A204.1 (cell line): ENCODE results near the gene TTC39B.
A peak's percentile ranks its signal among the peaks of the same experiment; 100 is the strongest.

Experiments
- FAIRE-seq: peaks from 2 replicates; lab custom pipeline; 2012; peaks lifted over from hg19 to GRCh38; lab: Jason Lieb, UNC

TTC39B gene

DNA sequence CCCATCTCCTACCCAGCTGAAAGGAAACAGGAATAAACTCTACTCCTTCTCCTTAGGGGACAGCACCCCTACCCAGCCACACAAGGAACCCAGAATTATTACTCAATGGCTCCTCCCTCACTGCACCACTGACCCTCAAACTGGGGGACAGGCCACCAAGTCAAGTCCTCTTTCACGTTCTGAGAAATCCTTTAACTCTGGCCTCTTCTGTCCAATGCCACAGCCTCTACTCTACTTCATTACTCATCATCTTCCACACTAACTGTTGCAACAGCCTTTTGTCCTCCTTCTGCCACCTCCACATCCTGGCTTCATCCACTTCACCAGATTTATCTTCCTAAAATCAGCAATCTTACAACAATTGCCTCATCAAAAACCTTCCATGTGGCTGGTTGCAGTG, 6.8 kb downstream of the TTC39B start:
- FAIRE-seq = no peak

GRCh38 chr9:15299374-15299939, 7.6 kb downstream of the TTC39B start:
- FAIRE-seq = no peak

DNA sequence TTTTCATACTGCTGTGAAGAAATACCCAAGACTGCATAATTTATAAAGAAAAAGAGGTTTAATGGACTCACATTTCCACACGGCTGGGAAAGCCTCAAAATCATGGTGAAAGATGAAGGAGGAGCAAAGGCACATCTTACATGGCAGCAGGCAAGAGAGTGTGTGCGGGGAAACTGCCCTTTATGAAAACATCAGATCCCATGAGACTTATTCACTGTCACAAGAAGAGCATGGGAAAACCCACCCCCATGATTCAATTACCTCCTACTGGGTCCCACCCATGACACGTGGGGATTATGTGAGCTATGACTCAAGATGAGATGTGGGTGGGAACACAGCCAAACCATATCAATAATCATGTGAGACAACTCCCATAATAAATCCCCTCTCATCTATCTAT, 8.7 kb downstream of the TTC39B start:
- FAIRE-seq = no peak

- FAIRE-seq = peak; percentile 34
These were observed 11.1 kb downstream of the TTC39B start for GRCh38 chr9:15295761-15296405.

DNA sequence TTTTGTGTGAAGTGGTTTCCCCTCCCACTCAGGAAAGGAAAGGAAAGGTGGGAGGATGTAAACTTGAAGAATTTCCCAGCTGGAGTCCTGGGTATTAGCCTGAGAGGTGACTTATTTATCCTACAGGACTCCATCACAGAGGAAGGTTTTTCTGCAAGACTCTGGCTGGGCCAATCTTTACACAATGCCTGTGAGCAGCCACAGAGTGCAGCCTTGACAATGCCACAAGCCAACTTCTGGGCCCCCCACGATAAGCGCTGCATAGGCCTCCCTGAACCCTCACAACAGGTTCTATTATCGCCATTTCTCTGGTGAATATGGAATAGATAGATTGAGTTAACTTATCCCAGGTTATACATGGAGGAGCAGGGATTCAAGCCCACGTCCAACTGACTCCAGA, 12.4 kb downstream of the TTC39B start:
- FAIRE-seq = no peak

DNA sequence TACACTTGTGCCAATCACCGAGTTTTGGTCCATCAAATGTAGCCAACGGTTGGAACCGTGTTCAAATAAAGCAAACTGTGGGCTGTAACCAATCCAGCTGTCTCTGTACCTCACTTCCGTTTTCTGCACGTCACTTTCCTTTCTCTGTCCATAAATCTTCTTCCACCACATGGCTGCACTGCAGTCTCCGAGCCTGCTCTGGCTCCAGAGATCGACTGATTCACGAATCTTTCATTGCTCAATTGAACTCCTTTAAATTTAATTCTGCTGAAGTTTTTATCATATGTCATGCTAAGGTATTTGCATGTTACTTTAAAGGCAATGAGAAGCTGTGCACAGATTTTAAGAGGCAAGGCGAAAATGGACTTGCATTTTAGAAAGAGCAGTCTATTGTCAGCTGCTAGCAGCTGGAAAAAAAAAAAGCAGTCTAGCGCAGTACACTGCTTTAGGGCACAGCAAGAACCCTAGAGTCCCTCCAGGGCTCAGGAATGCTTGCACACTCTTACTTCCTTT, 13.2 kb downstream of the TTC39B start:
- FAIRE-seq = no peak

- FAIRE-seq = no peak
These were observed 13.9 kb downstream of the TTC39B start for GRCh38 chr9:15293084-15293483.

- no peak for FAIRE-seq
These were observed 17.4 kb downstream of the TTC39B start for GRCh38 chr9:15289603-15290002.

GRCh38 chr9:15287309-15287708, 19.7 kb downstream of the TTC39B start:
- FAIRE-seq = no peak

GRCh38 chr9:15286161-15286821, 20.7 kb downstream of the TTC39B start:
- FAIRE-seq = no peak

GRCh38 chr9:15282567-15283285, 24.3 kb downstream of the TTC39B start:
- FAIRE-seq = no peak

GRCh38 chr9:15280647-15281046, 26.4 kb downstream of the TTC39B start:
- FAIRE-seq = no peak

DNA sequence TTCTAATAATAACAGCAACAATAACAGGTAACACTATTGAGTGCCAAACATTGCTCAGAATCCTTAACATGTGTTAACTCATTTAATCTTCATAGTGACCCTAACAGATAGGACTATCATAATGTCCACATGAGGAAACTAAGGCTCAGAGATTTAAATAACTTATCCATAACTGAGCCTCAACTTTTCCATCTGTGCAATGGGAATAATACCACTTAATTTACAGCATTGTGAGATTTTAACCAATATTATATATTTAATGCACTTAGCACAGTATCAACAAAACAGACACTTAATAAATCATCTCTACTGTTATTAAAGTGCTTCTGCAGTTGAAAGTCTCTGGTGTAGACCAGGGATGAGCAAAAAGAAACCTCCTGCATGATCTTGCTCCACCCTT, 28.2 kb downstream of the TTC39B start:
- FAIRE-seq = no peak

DNA sequence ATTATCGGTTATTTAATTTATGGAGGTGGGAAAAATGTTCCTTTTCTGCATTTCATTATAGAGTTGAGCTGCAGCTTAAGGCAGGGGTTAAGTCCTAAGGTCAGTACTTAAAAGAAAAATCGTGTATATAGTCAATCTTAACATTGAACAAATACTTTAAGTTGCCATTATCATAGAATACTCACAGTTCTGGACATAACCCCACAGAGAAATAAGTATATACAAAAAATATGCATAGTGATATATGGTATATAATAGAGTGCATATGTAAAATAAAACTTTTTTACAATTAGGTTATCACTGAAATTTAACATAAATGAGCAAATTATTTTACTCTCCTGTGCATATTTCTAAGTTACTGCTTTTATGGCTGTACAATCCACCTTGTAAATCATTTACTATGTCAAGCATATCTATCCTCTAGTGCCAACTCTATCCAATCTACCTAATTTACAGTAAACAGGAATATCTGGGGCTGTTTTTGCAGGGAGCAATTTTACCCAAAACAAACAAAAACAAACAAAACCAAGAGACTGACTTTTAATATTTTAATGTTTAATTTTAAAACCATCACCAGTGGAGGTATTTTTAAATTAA, 28.8 kb downstream of the TTC39B start:
- no peak for FAIRE-seq

GRCh38 chr9:15277400-15278090, 29.5 kb downstream of the TTC39B start:
- FAIRE-seq = peak; percentile 96

GRCh38 chr9:15276328-15276938, 30.6 kb downstream of the TTC39B start:
- no peak for FAIRE-seq

GRCh38 chr9:15274425-15274824, 32.6 kb downstream of the TTC39B start:
- FAIRE-seq = no peak

- no peak for FAIRE-seq
These were observed 34.6 kb downstream of the TTC39B start for GRCh38 chr9:15272377-15272928.

DNA sequence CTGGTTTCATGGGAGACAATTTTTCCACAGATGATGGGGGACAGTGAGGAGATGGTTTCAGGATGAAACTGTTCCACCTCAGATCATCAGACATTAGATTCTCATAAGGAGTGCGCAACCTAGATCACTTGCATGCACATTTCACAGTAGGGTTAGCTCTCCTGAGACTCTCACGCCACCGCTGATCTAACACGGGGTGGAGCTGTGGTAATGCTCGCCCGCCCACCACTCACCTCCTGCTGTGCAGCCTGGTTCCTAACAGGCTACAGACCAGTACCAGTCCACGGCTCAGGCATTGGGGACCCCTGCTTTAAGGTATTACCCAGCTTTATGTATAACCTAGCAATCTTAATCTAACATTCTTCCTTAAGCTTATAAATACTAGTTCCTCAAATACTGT, 35.6 kb downstream of the TTC39B start:
- no peak for FAIRE-seq

- no peak for FAIRE-seq
These were observed 38.2 kb downstream of the TTC39B start for GRCh38 chr9:15268782-15269181.

GRCh38 chr9:15268317-15268716, 38.7 kb downstream of the TTC39B start:
- FAIRE-seq = no peak
